Prostate gland (tissue), 2 donors: ENCODE measurements around the gene ADRA2B. TPM values are rescaled to one million over a fixed set of nuclear protein-coding genes. Genes with fewer than 3 reads are reported as not detected.
A peak's percentile ranks its signal among the peaks of the same experiment; 100 is the strongest.

Source experiments
- DNase-seq: peaks from one replicate; pipeline ENCODE4 v3.0.0-alpha.2; 2019; ENCODE audit warnings: low spot score
- H3K27ac ChIP-seq, 2 donors: fragments of 200-600 bp; sonication (generic); 2 replicates each; pipeline ENCODE4 v1.5.1; 2017 to 2019
- H3K27me3 ChIP-seq: fragments of 200-600 bp; sonication (generic); replicated peaks from 2 replicates; pipeline ENCODE4 v1.5.1; 2019; ENCODE audit not compliant: insufficient read depth
- H3K36me3 ChIP-seq, 2 donors: fragments of 200-600 bp; sonication (generic); 1 replicate in 1 of 2; 2 replicates in 1 of 2; pipeline versions ENCODE4 v1.5.1 to v1.8.1; 2017 to 2019
- H3K4me1 ChIP-seq: fragments of 200-600 bp; sonication (generic); replicated peaks from 2 replicates; pipeline ENCODE4 v1.5.1; 2019
- H3K4me3 ChIP-seq, 2 donors: fragments of 200-600 bp; sonication (generic); 2 replicates each; pipeline ENCODE4 v1.5.1; 2017 to 2019
- H3K9me3 ChIP-seq: fragments of 200-600 bp; sonication (generic); 2 replicates; pipeline ENCODE4 v1.5.1; 2017
- POLR2A ChIP-seq: fragments of 450-650 bp; IDR thresholded peaks from one replicate; pipeline ENCODE4 v1.6.1; 2016; ENCODE audit warnings: antibody characterized with exemption, mild to moderate bottlenecking
- POLR2AphosphoS5 ChIP-seq: sonication (generic); formaldehyde crosslinking; IDR thresholded peaks from one replicate; pipeline ENCODE4 v1.6.1; 2017; ENCODE audit warnings: antibody characterized with exemption
- WGBS: methylation state at CpG from one replicate; pipeline ENCODE4 v1.1.5; 2018; 5-methylcytosine and 5-hydroxymethylcytosine counted together
- intact Hi-C: fragments of 100-400 bp; cut with DNase I; formaldehyde crosslinking; loops from one replicate; pipeline ENCODE4 v1.14.2; 2022
- total RNA-seq, 2 donors: library from RNA; depleted of rRNA; stranded (reverse); fragments of >200 nt; gene quantifications; one replicate each; pipeline ENCODE4 v1.1.0, GENCODE V29; 2016
- TF ChIP-seq, protein P1 (sequence below), 4 experiments: fragments of 200-600 bp in 2 of 4; fragments of 450-650 bp in 2 of 4; sonication (generic) in 2 of 4; IDR thresholded peaks; 1 replicate in 3 of 4; 2 replicates in 1 of 4; pipeline ENCODE4 v1.5.1; 2016 to 2019; ENCODE audit warnings: antibody characterized with exemption in 4 of 4, mild to moderate bottlenecking in 2 of 4, moderate library complexity in 2 of 4

Gene ADRA2B
- total RNA-seq, 2 donors from 2014 or later = 0.23 to 5.0 TPM

DNA sequence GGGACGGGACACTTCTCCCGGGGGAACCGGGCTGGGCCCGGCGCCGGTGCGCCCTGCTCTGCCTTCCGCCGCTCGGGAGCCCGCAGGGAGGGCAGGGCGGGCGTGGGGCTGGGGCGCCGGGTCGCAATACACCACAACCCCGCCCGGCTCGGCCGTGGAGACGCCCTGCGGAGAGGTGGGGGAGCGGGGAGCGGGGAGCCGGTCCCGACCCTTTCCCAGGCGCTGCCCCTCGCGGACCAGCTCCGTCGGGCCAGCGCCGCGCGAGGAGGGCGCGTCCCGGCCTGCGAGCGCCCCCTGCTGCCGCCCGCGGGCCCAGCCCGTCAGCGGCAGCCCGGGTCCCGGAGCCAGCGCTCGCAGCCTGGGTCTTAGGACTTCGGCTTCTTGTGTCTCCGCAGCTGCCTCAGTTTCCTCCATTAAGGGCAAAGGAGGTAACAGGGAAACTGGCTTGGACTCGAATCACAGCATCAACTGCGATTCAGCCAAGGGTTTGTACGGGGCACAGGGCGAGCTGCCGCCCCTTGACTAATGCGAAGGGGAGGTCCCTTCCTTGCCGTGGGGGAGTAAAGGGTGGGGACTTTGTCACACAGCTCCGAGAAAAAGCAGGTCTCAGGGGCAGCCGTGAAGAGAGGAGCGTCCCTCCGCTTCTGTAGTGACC, 635 bp upstream of the ADRA2B start:
- no peaks in the 10 kb centered on the region for H3K27me3 ChIP-seq
- peak; percentile 16 for DNase-seq
- TF ChIP-seq, protein P1, sequence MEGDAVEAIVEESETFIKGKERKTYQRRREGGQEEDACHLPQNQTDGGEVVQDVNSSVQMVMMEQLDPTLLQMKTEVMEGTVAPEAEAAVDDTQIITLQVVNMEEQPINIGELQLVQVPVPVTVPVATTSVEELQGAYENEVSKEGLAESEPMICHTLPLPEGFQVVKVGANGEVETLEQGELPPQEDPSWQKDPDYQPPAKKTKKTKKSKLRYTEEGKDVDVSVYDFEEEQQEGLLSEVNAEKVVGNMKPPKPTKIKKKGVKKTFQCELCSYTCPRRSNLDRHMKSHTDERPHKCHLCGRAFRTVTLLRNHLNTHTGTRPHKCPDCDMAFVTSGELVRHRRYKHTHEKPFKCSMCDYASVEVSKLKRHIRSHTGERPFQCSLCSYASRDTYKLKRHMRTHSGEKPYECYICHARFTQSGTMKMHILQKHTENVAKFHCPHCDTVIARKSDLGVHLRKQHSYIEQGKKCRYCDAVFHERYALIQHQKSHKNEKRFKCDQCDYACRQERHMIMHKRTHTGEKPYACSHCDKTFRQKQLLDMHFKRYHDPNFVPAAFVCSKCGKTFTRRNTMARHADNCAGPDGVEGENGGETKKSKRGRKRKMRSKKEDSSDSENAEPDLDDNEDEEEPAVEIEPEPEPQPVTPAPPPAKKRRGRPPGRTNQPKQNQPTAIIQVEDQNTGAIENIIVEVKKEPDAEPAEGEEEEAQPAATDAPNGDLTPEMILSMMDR (IDR thresholded peaks at IDR 0.05) = peak; percentile 74 to 96 (median 86)
- no peak for TF ChIP-seq POLR2AphosphoS5
- TF ChIP-seq POLR2A = no peak
- intact Hi-C loops = loop anchor here (2.0 kb wide), 1 partner anchor 124 kb away; no protein-coding TSS in a partner anchor
- H3K4me3 ChIP-seq = peak overlapping the region; percentile 44 to 65
- H3K27ac ChIP-seq = peak overlapping the region in 1 of 2 donors; percentile 59
- no peaks in the 10 kb centered on the region for H3K36me3 ChIP-seq
- H3K4me1 ChIP-seq = no peaks in the 10 kb centered on the region
- no peaks in the 10 kb centered on the region for H3K9me3 ChIP-seq
- under 1% methylated on average over 34 of the region's 62 CpGs for WGBS

DNA sequence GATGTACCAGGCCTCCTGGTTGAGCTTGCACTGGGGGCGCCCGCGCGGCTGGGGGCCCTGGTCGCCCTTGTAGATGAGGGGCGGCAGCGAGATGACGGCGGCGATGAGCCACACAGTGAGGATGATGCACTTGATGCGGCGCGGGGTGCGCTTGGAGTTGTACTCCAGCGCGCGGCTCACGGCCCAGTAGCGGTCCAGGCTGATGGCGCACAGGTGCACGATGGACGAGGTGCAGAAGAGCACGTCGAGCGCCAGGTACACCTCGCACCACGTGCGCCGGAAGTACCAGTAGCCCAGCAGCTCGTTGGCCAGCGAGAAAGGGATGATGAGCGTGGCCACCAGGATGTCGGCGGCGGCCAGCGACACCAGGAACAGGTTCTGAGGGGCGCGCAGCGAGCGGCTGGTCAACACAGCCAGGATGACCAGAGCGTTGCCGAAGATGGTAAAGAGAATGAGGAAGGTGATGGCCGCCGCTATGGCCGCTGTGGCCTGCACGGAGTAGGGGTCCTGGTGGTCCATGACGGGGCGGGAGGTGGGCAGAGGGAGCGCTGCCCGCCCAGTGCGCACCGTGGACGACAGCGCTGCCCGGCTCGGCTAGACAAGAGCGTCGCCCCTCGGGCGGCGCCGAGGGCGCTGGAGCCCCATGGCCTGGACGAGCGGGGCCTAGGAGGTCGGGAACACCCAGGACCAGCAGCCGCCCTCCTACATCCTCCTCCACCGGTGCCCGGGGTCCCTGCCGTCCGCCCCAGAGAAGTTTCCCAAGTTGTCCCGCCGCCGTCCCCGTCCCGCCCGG, 544 bp downstream of the ADRA2B start:
- H3K4me3 ChIP-seq = peak overlapping the region; percentile 44 to 65
- WGBS = 59% methylated on average over 60 of the region's 77 CpGs
- intact Hi-C loops = loop anchor here (2.0 kb wide), 1 partner anchor 123 kb away; no protein-coding TSS in a partner anchor
- H3K27ac ChIP-seq = no peak overlapping the region
- H3K36me3 ChIP-seq = no peaks in the 10 kb centered on the region
- no peak for DNase-seq
- TF ChIP-seq, protein P1 (IDR thresholded peaks at IDR 0.05) = no peak
- TF ChIP-seq POLR2A (no peak), POLR2AphosphoS5 (no peak)
- H3K4me1 ChIP-seq = no peaks in the 10 kb centered on the region
- H3K9me3 ChIP-seq = no peaks in the 10 kb centered on the region
- no peaks in the 10 kb centered on the region for H3K27me3 ChIP-seq

DNA sequence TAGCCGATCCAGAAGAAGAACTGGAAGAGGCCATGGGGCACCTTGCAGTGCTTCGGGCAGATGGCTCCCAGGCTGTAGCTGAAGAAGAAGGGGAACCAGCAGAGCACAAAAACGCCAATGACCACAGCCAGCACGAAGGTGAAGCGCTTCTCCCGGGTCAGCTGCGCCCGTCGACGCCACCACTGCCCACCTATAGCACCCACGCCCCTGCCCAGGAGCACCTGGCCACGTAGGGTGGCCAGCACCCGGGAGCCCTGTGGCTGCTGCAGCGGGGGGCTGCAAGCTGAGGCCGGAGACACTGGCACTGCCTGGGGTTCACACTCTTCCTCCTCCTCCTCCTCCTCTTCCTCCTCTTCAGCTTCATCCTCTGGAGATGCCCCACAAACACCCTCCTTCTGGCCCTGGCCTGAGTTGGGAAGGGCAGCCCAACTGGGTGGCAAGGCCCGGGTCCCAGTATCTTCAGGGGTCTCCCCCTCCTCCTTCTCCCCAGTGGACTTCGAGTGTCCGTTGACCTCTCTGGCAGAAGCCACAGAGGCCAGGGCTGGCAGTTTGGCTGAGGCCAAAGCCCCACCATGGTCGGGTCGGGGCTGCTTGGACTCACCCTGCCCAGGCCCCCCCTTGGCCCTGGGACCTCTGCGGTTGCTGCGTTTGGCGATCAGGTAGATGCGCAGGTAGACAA, 1.3 kb downstream of the ADRA2B start:
- H3K36me3 ChIP-seq = no peaks in the 10 kb centered on the region
- no peak overlapping the region for H3K4me3 ChIP-seq
- no peaks in the 10 kb centered on the region for H3K9me3 ChIP-seq
- 94% methylated on average over 24 of the region's 24 CpGs for WGBS
- intact Hi-C loops = no loop called here
- no peak for DNase-seq
- TF ChIP-seq POLR2A (no peak), POLR2AphosphoS5 (no peak)
- TF ChIP-seq, protein P1 (IDR thresholded peaks at IDR 0.05) = no peak
- no peaks in the 10 kb centered on the region for H3K27me3 ChIP-seq
- no peaks in the 10 kb centered on the region for H3K4me1 ChIP-seq
- H3K27ac ChIP-seq = no peak overlapping the region

DNA sequence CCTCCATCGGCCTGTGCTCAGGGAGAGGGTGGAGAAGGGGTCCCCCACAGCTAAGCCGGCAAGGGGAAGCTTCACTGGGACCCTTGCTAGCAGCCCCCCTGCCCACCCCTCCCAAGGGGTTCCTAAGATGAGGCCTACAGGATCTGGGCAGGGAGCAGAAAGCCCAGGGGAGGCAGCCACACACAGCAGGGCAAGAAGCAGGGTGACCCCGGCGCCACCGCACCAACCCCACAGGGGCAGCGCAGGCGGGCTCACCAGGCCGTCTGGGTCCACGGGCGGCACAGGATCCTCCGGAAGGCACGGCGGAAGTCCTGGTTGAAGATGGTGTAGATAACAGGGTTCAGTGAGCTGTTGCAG, 1.8 kb downstream of the ADRA2B start:
- no peak overlapping the region for H3K4me3 ChIP-seq
- TF ChIP-seq POLR2AphosphoS5 (no peak), POLR2A (no peak)
- TF ChIP-seq, protein P1 (IDR thresholded peaks at IDR 0.05) = no peak
- H3K36me3 ChIP-seq = no peaks in the 10 kb centered on the region
- no peaks in the 10 kb centered on the region for H3K4me1 ChIP-seq
- DNase-seq = no peak
- no peaks in the 10 kb centered on the region for H3K27me3 ChIP-seq
- H3K9me3 ChIP-seq = no peaks in the 10 kb centered on the region
- intact Hi-C loops = no loop called here
- WGBS = 95% methylated on average over 10 of the region's 13 CpGs
- H3K27ac ChIP-seq = no peak overlapping the region
